ENCODE measurements around the gene CTSS.

- TF ChIP-seq CTCF (IDR thresholded peaks at IDR 0.05) (no peak), TCF7 (CRISPR knock-in tag; IDR thresholded peaks at IDR 0.05; ENCODE audit: low read depth) (no peak), CBFB (CRISPR knock-in tag; IDR thresholded peaks at IDR 0.05; ENCODE audit: low read depth) (no peak), NFE2L1 (CRISPR knock-in tag; IDR thresholded peaks at IDR 0.05) (no peak), ELF4 (CRISPR knock-in tag; IDR thresholded peaks at IDR 0.05; ENCODE audit: low read depth) (no peak), USF2 (CRISPR knock-in tag; IDR thresholded peaks at IDR 0.05) (no peak), RELA (CRISPR knock-in tag; IDR thresholded peaks at IDR 0.05; ENCODE audit: borderline replicate concordance) (no peak), E2F4 (CRISPR knock-in tag; IDR thresholded peaks at IDR 0.05; ENCODE audit: borderline replicate concordance, low read depth) (no peak), ZNF263 (CRISPR knock-in tag; IDR thresholded peaks at IDR 0.05; ENCODE audit: low read depth) (no peak), HMGXB4 (CRISPR knock-in tag; IDR thresholded peaks at IDR 0.05) (no peak), GABPB1 (CRISPR knock-in tag; IDR thresholded peaks at IDR 0.05) (no peak), NR2C2 (CRISPR knock-in tag; IDR thresholded peaks at IDR 0.05) (no peak)
Observed at GRCh38 chr1:150761801-150762200, 3.8 kb downstream of the CTSS start.

Measured in WTC11 (cell line).